AG08395 (cell line): ENCODE data around the gene IFITM10.

Source experiments
- DNase-seq: peaks from one replicate; pipeline ENCODE4 v3.0.0; 2012; ENCODE audit warnings: mixed read lengths, low spot score

Gene IFITM10

DNA sequence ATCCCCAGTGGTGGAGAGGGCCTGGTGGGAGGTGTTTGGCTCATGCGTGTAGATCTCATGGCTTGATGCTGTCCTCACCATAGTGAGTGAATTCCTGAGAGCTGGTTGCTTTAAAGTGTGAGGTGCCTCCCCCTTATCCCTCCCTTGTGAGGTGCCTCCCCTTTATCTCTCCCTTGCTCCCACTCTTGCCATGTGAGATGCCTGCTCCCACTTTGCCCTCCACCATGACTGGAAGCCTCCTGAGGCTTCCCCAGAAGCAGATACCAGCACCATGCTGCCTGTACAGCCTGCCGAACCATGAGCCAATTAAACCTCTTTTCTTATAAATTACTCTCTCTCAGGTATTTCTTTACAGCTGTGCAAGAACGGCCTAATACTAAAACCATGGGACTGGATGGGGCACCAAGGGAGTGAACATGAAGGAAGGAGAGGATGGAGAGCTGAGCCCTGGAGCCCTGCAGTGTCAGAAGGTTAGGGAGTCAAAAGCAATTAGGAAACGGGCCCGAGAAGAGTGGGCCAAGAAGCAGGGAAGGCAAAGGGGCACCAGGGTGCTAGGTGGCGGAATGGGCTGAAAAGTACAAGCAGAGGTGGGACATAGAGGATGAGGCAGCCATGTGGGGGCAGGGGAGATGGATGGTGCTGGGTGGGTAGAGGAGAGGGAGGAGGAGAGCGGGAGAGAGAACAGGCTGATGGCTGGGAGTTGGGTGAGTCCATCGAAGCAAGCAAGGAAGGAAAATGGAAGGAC, 9.4 kb downstream of the IFITM10 start:
- DNase-seq = no peak

DNA sequence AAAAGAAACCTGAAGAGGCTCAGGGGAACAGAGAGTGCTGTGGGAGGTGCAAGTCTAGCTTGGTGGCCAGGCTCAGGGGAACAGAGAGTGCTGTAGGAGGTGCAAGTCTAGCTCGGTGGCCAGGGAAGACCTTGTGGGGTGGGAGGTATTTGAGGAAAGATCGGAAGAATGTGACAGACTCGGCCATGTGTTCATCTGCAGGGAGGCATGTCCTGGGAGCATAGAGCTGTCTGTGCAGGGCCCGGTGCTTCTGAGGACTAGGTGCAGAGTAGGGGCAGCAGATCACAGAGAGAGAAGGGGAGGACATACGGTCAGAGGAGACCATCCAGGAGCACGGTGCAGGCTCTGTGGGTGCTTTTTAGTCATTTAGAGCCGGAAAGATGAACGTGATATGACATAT, 10.8 kb downstream of the IFITM10 start:
- no peak for DNase-seq

GRCh38 chr11:1738380-1738779, 12.0 kb downstream of the IFITM10 start:
- DNase-seq = no peak

DNA sequence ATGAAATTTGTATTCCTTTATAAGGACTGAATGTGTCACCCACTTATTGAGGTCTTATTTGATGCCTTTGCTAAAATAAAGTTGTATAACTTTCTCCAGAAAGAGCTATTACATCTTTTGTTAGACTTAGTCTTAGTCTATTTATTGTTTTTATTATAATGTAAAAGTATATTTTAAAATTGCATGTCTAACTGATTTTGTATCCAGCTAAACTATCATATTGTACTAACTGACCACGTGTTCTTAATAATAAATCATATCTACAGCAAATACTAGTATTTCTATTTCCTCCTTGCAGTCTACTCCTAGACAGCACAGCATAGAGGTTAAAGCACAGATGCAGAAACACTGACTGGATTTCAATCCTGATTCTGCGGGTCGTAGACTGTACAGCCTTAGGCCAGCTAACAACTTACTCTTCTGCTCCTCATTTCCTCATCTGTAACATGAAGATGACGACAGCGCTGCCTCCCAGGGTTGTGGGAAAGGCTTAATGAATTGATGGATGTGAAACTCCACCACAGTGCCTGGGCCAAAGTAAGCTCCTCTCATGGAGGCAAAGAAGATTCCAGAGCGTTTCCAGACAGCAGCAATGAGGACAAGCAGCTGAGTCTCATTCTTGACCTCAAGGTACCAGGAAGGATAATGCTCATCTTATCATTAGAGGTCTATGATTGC, 13.2 kb downstream of the IFITM10 start:
- DNase-seq = no peak

DNA sequence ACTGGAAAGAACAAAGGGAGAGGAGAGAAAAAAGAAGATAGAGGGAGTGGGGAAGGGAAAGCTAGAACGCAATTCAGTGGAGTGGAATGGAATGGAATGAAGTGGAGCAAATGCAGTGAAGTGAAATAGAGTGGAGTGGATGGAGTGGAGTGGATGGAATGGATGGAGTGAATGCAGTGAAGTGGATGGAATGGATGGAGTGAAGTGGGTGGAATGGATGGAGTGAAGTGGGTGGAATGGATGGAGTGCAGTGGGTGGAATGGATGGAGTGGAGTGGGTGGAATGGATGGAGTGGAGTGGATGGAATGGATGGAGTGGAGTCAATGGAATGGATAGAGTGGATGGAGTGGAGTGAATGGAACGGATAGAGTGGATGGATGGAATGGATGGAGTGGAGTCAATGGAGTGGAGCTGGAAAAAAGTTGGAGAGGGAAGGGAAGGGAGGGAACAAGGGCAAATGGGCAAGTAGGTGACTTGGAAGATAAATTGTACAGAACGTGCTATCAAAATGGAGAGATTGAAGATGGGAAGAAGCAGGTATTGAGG, 13.9 kb downstream of the IFITM10 start:
- no peak for DNase-seq

- DNase-seq = no peak
Observed at GRCh38 chr11:1735271-1735670, 15.1 kb downstream of the IFITM10 start.

GRCh38 chr11:1734641-1735081, 15.7 kb downstream of the IFITM10 start:
- no peak for DNase-seq

- DNase-seq = no peak
Observed at GRCh38 chr11:1733716-1734640, 16.4 kb downstream of the IFITM10 start.

- no peak for DNase-seq
Observed at GRCh38 chr11:1733009-1733715, 17.2 kb downstream of the IFITM10 start.

DNA sequence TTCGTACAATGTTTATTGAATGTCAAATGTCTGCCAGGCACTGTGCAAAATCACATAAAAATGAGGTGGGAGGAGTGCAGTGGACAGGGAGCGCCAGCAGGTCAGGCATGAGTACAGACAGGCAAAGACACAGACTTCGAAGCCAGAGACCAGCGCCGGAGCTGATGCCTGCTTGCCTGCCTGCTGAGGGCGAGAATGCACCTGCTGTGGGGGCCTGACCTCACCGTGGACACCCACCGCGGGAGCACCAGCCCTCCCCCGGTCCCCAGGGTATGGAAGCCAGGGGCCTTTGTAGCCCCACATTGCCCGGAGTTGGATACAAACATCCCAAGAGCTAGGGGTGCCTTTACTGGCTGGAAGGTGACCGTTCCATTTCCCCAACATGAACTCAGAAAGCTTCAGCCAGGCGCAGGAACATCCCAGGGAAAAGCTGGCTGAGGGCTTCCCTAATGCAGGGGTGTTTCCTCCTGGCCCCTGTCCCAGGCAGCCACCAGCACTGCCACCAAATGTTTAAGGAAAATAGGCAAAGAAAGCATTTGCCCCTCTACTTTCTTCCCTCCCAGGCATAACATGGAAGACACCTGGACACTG, 17.9 kb downstream of the IFITM10 start:
- no peak for DNase-seq

DNA sequence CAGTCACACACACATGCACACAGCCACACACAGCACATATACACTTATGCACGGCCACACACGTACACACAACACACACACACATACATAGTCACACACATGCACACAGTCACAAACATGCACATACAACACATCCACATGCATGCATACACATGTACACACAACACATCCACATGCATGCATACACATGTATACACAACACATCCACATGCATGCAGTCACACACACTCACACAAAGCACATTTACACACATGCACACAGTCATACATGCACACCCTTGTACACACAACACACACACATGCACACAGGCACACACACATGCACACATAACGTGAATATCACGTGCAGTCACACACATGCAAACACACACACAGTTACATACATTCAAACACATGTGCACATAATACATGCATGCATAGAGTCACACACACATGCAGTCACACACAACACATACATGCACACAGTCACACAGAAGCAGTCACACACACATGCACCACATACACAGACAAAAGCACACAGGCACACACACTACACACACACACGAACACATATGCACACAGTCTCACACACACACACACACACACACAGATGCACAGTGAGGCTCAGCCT, 18.8 kb downstream of the IFITM10 start:
- DNase-seq = no peak

- no peak for DNase-seq
Observed at GRCh38 chr11:1730059-1730629, 20.3 kb downstream of the IFITM10 start.

DNA sequence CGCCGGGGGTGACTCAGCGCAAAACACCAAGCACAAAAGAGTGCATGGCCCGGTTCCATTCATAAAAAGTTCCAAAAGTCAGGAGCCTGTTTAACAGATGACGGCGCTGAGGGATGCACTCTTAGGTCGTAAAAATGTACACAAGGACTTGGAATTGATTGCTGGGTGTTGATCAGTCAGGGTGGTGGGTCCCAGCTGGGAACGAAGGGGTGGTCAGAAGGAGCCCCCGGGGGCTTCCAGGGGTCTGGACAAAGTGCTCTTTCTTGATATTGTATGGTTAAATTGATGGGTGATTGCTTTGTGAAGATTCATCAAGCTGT, 20.7 kb downstream of the IFITM10 start:
- no peak for DNase-seq

- peak; percentile 71 for DNase-seq
Observed at GRCh38 chr11:1728931-1729691, 21.3 kb downstream of the IFITM10 start.

DNA sequence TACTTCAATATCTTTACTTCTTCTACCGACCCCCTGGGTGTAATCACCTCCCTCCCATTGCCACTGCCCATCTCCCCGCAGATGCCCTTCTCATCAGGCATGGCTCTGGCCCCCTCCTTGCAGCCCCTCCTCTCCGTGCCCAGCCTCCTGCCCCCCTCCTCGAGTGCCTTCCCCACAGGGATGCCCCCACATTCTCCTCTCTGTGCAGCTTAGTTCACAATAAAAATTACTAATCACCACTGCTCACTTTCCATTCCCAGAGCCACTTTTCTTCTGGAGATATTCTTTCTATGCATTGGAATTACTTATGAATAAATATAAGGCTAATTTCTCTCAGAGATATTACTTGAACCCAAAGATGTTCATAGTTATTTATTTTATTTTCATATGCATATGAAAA, 22.1 kb downstream of the IFITM10 start:
- DNase-seq = no peak

- DNase-seq = no peak
Observed at GRCh38 chr11:1727861-1728260, 22.5 kb downstream of the IFITM10 start.

DNA sequence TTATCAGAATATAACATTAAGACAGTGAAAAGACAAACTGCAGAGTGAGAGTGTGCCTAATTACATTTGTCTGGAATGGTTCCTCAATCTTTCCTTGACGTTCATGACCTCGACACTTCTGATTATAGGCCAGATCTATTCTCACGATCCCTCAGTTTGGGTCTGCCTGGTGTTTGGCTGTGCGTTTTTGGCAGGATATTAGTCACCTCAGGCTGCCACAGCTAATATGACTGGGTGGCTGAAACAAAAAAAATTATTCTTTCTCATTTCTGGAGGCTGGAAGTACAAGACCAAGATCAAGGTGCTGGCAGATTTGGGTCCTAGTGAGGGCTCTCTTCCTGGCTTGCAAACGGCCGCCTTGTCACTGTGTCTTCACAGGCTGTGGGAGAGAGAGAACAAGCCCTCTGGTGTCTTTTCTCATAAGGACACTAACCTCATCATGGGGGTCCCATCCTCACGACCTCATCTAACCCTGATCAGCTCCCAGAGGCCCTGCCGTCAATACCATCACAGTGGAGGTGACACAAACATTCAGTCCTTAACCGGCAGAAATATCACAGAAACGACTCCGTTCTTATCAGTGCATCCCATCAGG, 23.2 kb downstream of the IFITM10 start:
- DNase-seq = no peak

- no peak for DNase-seq
Observed at GRCh38 chr11:1719781-1720180, 30.6 kb downstream of the IFITM10 start.

- no peak for DNase-seq
Observed at GRCh38 chr11:1718326-1718725, 32.1 kb downstream of the IFITM10 start.
